ENCODE measurements around the gene GRAP2. TPM values are rescaled to one million over a fixed set of nuclear protein-coding genes. Genes with fewer than 3 reads are reported as not detected.

GRAP2 gene
- total RNA-seq, 1 experiment from 2014 or later: not detected

DNA sequence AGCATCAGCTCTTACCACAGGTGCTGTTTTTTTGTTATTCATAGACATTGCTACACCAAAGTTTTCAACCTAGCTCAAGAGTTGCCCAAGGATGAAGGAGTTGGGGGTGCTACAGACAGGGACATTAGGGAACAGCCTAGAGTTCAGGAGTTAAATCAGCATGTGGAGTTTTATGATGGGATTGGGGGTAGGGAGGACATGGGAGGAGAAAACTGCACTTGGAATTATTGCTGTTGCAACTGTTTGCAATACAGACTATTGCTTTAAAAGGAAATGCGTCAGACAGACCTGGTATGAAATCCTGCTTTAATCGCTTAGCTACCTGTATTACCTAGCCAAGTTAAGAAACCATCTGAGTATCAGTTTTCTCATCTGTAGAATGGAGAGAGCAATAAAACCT is 65.6 kb downstream of the GRAP2 start:
- Histone ChIP-seq H3K4me3 (ENCODE audit: low read length) (no peak overlapping the region), H2AFZ (ENCODE audit: low read length) (no peak overlapping the region), H3K9ac (ENCODE audit: low read length) (no peak overlapping the region), H3K9me3 (ENCODE audit: low read length) (no peaks in the 10 kb centered on the region), H3K36me3 (ENCODE audit: low read depth, low read length) (no peaks in the 10 kb centered on the region), H3K4me1 (ENCODE audit: insufficient read depth, low read length) (peaks cover 17% of the 10 kb centered on the region), H3K9me2 (replicated peaks; ENCODE audit: low read length) (no peaks in the 10 kb centered on the region), H3K27ac (ENCODE audit: low read length) (no peak overlapping the region), H3F3A (ENCODE audit: low read length, unreplicated experiment) (no peaks in the 10 kb centered on the region), H3K4me2 (ENCODE audit: low read length) (no peak overlapping the region), H3K27me3 (ENCODE audit: low read length) (peaks cover 5% of the 10 kb centered on the region; the same call in 1 of the 2 replicates), H4K20me1 (ENCODE audit: low read length) (no peaks in the 10 kb centered on the region), H3K79me2 (ENCODE audit: low read length) (no peaks in the 10 kb centered on the region)
- no peak for TF ChIP-seq CTCF (conservative IDR thresholded peaks at IDR 0.05; ENCODE audit: low read depth, low read length)
- TF ChIP-seq EZH2 (IDR thresholded peaks at IDR 0.05; ENCODE audit: low read length, unreplicated experiment): no peak
- TF ChIP-seq EZH2phosphoT487 (IDR thresholded peaks at IDR 0.05; ENCODE audit: borderline replicate concordance, low read length): no peak
- DNase-seq (no peak), ATAC-seq (no peak)
- ChIA-PET POLR2A (ENCODE audit: unreplicated experiment) (no interaction called here), CTCF (no interaction called here)
- intact Hi-C loops (cut with micrococcal nuclease): no loop called here
- no TSS peak for BruUV-seq (replicated peaks)

DNA sequence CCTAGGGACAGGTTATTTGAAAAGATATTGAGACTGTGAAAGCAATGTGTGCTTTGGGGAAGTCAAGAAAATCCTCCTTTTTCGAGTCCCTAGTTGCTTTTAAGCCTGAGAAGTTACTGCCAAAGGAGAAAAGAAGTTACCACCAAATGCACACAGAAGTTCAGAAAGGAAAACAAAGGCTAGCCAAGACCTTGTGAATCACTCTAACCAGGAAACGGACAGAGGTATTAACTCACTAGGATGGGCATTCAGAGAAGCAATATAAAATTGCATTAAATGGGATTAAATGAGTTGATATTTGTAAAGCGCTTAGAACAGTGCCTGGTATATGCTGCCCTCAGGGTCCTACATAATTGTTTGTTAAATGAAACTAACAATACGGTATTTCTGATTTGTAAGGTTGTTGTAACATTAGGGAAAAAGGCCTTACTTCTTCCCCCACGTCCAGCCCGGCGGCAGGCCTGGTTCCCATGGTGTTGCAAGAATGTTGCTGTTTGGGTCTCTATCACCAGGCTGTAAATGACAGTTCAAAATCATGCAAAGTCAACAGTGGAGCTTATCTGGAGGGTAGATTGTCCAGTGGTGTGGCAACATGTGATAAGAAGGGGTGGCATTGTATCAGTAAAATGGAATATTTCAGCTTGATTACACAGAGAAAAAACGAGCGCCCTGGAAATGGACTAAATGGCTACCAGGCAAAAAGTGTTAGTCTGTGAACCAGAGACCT is 66.4 kb downstream of the GRAP2 start:
- no peaks in the 10 kb centered on the region for H3K36me3 ChIP-seq (ENCODE audit: low read depth, low read length)
- no peak overlapping the region for H2AFZ ChIP-seq (ENCODE audit: low read length)
- H3K9me3 ChIP-seq (ENCODE audit: low read length): no peaks in the 10 kb centered on the region
- H3K4me1 ChIP-seq (ENCODE audit: insufficient read depth, low read length): peaks cover 10% of the 10 kb centered on the region; the same call in 1 of the 2 replicates
- no peak overlapping the region for H3K4me3 ChIP-seq (ENCODE audit: low read length)
- no peaks in the 10 kb centered on the region for H4K20me1 ChIP-seq (ENCODE audit: low read length)
- ChIA-PET CTCF (no interaction called here), POLR2A (ENCODE audit: unreplicated experiment) (interaction anchor here (0.6 kb wide), 1 partner anchor 24 kb away, joined by 4 read pairs; no protein-coding TSS in a partner anchor)
- no peaks in the 10 kb centered on the region for H3K79me2 ChIP-seq (ENCODE audit: low read length)
- H3K9me2 ChIP-seq (replicated peaks; ENCODE audit: low read length): no peaks in the 10 kb centered on the region
- BruUV-seq (replicated peaks): no TSS peak
- DNase-seq: peak; percentile 33
- intact Hi-C loops (cut with micrococcal nuclease): no loop called here
- H3K27ac ChIP-seq (ENCODE audit: low read length): no peak overlapping the region
- H3K27me3 ChIP-seq (ENCODE audit: low read length): peaks cover 13% of the 10 kb centered on the region
- ATAC-seq: peak; percentile 51
- TF ChIP-seq EZH2phosphoT487 (IDR thresholded peaks at IDR 0.05; ENCODE audit: borderline replicate concordance, low read length) (no peak), EZH2 (IDR thresholded peaks at IDR 0.05; ENCODE audit: low read length, unreplicated experiment) (no peak), CTCF (conservative IDR thresholded peaks at IDR 0.05; ENCODE audit: low read depth, low read length) (no peak)
- H3K9ac ChIP-seq (ENCODE audit: low read length): no peak overlapping the region
- H3K4me2 ChIP-seq (ENCODE audit: low read length): peak overlapping the region; percentile 27; the same call in 1 of the 2 replicates
- H3F3A ChIP-seq (ENCODE audit: low read length, unreplicated experiment): no peaks in the 10 kb centered on the region

Data from PC-3 (cell line).